Breast epithelium (tissue), 3 donors: ENCODE data around the gene CEP120.
"Not testable (repeated sequence)": the region's sequence is repeated elsewhere in the genome, so short reads cannot be mapped to it uniquely, and the experiment has no call there.

Source experiments
- CTCF ChIP-seq, 3 donors: fragments of 450-650 bp; IDR thresholded peaks; one replicate each; pipeline ENCODE4 v1.5.1; 2016 to 2017; ENCODE audit warnings: antibody characterized with exemption in 3 of 3, mild to moderate bottlenecking in 3 of 3, moderate library complexity in 3 of 3
- POLR2A ChIP-seq: fragments of 450-650 bp; IDR thresholded peaks from one replicate; pipeline ENCODE4 v1.6.1; 2016; ENCODE audit warnings: antibody characterized with exemption, mild to moderate bottlenecking, moderate library complexity
- POLR2AphosphoS5 ChIP-seq, 3 donors: sonication (generic); formaldehyde crosslinking; IDR thresholded peaks; one replicate each; pipeline ENCODE4 v1.6.1; 2017; ENCODE audit warnings: antibody characterized with exemption in 3 of 3

DNA sequence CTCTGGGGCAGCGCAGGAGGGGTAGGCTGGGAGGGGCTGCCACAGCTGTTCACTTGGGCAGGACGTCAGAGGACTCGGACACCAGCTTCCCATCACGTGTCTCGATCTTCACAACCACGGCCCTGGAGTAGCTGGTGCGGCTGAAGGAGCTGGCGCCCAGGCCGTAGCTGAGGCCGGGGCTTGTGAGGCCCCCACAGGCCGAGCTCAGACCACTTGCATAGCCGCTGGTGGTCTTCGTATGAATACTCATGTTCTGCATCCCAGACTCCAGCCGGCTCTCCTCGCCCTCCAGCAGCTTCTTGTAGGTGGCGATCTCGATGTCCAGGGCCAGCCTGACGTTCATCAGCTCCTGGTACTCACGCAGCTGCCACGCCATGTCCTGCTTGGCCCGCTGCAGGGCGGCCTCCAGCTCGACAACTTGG is 22.3 kb downstream of the CEP120 start:
- TF ChIP-seq CTCF (IDR thresholded peaks at IDR 0.05); POLR2AphosphoS5 (IDR thresholded peaks at IDR 0.05); POLR2A: not testable (repeated sequence)
